Activated naive CD4-positive, alpha-beta T cell (primary cell): ENCODE data around the gene CHODL.

Experiments used
- DNase-seq, 4 experiments: peaks; one replicate each; lab custom pipeline; 2025; lab: John Stamatoyannopoulos, UW

Gene CHODL

GRCh38 chr21:18244671-18245463 lies at the start of gene CHODL:
Gene CHODL, plus strand, starts transcription at chr21:18244833. Its CDS starts 391 bp downstream, at chr21:18245224.
- no peak for DNase-seq

- DNase-seq = no peak
Observed at GRCh38 chr21:18204931-18205330, 39.7 kb upstream of the CHODL start.

- no peak for DNase-seq
Observed at GRCh38 chr21:18218331-18218730, 26.3 kb upstream of the CHODL start.

GRCh38 chr21:18220498-18220897 lies 24.1 kb upstream of the CHODL start:
- DNase-seq = no peak

- DNase-seq = no peak
Observed at GRCh38 chr21:18222346-18222745, 22.3 kb upstream of the CHODL start.

GRCh38 chr21:18228060-18228739 lies 16.4 kb upstream of the CHODL start:
- no peak for DNase-seq

GRCh38 chr21:18235545-18235944 lies 9.1 kb upstream of the CHODL start:
- no peak for DNase-seq

GRCh38 chr21:18245464-18245967 lies 883 bp downstream of the CHODL start:
- DNase-seq = no peak

- no peak for DNase-seq
Observed at GRCh38 chr21:18248171-18248570, 3.5 kb downstream of the CHODL start.

- no peak for DNase-seq
Observed at GRCh38 chr21:18249672-18250071, 5.0 kb downstream of the CHODL start.

- no peak for DNase-seq
Observed at GRCh38 chr21:18251065-18251464, 6.4 kb downstream of the CHODL start.

GRCh38 chr21:18252256-18252655 lies 7.6 kb downstream of the CHODL start:
- DNase-seq = no peak

- DNase-seq = no peak
Observed at GRCh38 chr21:18252680-18253079, 8.0 kb downstream of the CHODL start.

GRCh38 chr21:18253221-18253620 lies 8.6 kb downstream of the CHODL start:
- no peak for DNase-seq

GRCh38 chr21:18253799-18254198 lies 9.2 kb downstream of the CHODL start:
- no peak for DNase-seq

GRCh38 chr21:18265944-18266343 lies 21.3 kb downstream of the CHODL start:
- no peak for DNase-seq

- no peak for DNase-seq
Observed at GRCh38 chr21:18267496-18267895, 22.9 kb downstream of the CHODL start.

- no peak for DNase-seq
Observed at GRCh38 chr21:18268906-18269305, 24.3 kb downstream of the CHODL start.

GRCh38 chr21:18269856-18270255 lies 25.2 kb downstream of the CHODL start:
- DNase-seq = no peak

GRCh38 chr21:18273400-18273799 lies 28.8 kb downstream of the CHODL start:
- no peak for DNase-seq

- DNase-seq = no peak
Observed at GRCh38 chr21:18274370-18274769, 29.7 kb downstream of the CHODL start.

- no peak for DNase-seq
Observed at GRCh38 chr21:18275781-18276180, 31.1 kb downstream of the CHODL start.

GRCh38 chr21:18285379-18285778 lies 40.7 kb downstream of the CHODL start:
- DNase-seq = no peak
